ENCODE measurements around the gene RBPJ.

The RBPJ gene

GRCh38 chr4:26323821-26324220 lies 3.0 kb downstream of the RBPJ start:
- FAIRE-seq = no peak
- no peak for DNase-seq (ENCODE audit: insufficient read length, low spot score)
- no peak for TF ChIP-seq CTCF (IDR thresholded peaks at IDR 0.05; ENCODE audit: insufficient read depth, missing control alignments)

- TF ChIP-seq CTCF (IDR thresholded peaks at IDR 0.05; ENCODE audit: insufficient read depth, missing control alignments) = peak; percentile 56
- FAIRE-seq = peak; percentile 56
- DNase-seq (ENCODE audit: insufficient read length, low spot score) = no peak
Observed at GRCh38 chr4:26325191-26325590, 4.4 kb downstream of the RBPJ start.

- no peak for TF ChIP-seq CTCF (IDR thresholded peaks at IDR 0.05; ENCODE audit: insufficient read depth, missing control alignments)
- no peak for DNase-seq (ENCODE audit: insufficient read length, low spot score)
- peak; percentile 44 for FAIRE-seq
Observed at GRCh38 chr4:26326791-26327190, 6.0 kb downstream of the RBPJ start.

GRCh38 chr4:26330186-26330787 lies 9.5 kb downstream of the RBPJ start:
- DNase-seq (ENCODE audit: insufficient read length, low spot score) (no peak), FAIRE-seq (peak; percentile 81)
- peak; percentile 73 for TF ChIP-seq CTCF (IDR thresholded peaks at IDR 0.05; ENCODE audit: insufficient read depth, missing control alignments)

GRCh38 chr4:26330946-26331345 lies 10.1 kb downstream of the RBPJ start:
- no peak for FAIRE-seq
- no peak for TF ChIP-seq CTCF (IDR thresholded peaks at IDR 0.05; ENCODE audit: insufficient read depth, missing control alignments)

GRCh38 chr4:26331380-26331950 lies 10.7 kb downstream of the RBPJ start:
- no peak for DNase-seq (ENCODE audit: insufficient read length, low spot score)
- no peak for TF ChIP-seq CTCF (IDR thresholded peaks at IDR 0.05; ENCODE audit: insufficient read depth, missing control alignments)
- no peak for FAIRE-seq

More at GRCh38 chr4:26330946-26331345, 10.1 kb downstream of the RBPJ start:
- no peak for DNase-seq (ENCODE audit: insufficient read length, low spot score)

GRCh38 chr4:26334366-26334765 lies 13.6 kb downstream of the RBPJ start:
- no peak for DNase-seq (ENCODE audit: insufficient read length, low spot score)
- no peak for TF ChIP-seq CTCF (IDR thresholded peaks at IDR 0.05; ENCODE audit: insufficient read depth, missing control alignments)
- FAIRE-seq = no peak

Measured in D721Med (cell line).